A549 treated with AZD2906 at 1 μM for 4 hours (cell line): ENCODE data around the gene SCML2. TPM values are rescaled to one million over a fixed set of nuclear protein-coding genes. Genes with fewer than 3 reads are reported as not detected.

Source experiments
- total RNA-seq: library from RNA; stranded (reverse); fragments of 200-300 nt; extraction: Qiagen RNA extraction; gene quantifications from 5 replicates; pipeline ENCODE4 v1.2.3, GENCODE V29; 2022

SCML2 gene
- total RNA-seq = 6.7 to 9.8 TPM (median 8.0 TPM) in 5 replicates

GRCh38 chrX:18354369-18355223, at the start of gene SCML2:
Gene SCML2 (minus strand): TSS chrX:18354688. CDS start chrX:18334071, 20,617 bp downstream.

GRCh38 chrX:18220786-18221185, 133.7 kb downstream of the SCML2 start, which contains the start of gene BEND2:
Gene BEND2 (minus strand): TSS chrX:18220886. CDS start chrX:18220750, 136 bp downstream.

Other genes starting within 250 kb of the SCML2 start
- not detected in 5 replicates for gene BEND2, start 133.8 kb downstream of the SCML2 start, total RNA-seq
- gene CDKL5, start 70.9 kb upstream of the SCML2 start, total RNA-seq = 4.8 to 6.7 TPM (median 6.3 TPM) in 5 replicates